ENCODE data around the gene MCOLN2.
"Not testable (repeated sequence)": the region's sequence is repeated elsewhere in the genome, so short reads cannot be mapped to it uniquely, and the experiment has no call there.

Gene MCOLN2

GRCh38 chr1:84996846-84997666 lies at the start of gene MCOLN2:
Gene MCOLN2, minus strand, starts transcription at chr1:84997113. Its CDS starts 241 bp downstream, at chr1:84996872.
- DNase-seq, result peak; percentile 18

DNA sequence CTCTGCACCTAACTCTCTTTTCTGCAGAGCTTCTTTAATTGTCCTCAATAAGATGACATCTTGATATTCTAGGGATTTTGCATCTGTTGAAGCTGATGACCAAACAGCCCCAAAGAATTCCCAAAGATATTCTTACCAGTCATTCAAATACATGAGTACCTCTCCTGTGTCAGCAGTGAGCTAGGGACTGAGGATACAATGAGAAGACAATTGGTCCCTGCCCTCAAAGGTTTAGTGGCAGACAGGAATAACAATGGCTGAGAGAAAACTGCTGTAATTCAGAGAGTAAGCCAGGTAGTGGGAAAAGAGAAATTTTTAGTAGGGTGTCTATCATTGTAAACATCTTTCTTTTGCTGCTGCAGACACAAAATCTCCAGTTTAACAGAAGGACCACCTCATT lies 45.5 kb upstream of the MCOLN2 start:
- DNase-seq, result no peak

- DNase-seq, result no peak
Measured at GRCh38 chr1:85041793-85042192, 44.9 kb upstream of the MCOLN2 start.

DNA sequence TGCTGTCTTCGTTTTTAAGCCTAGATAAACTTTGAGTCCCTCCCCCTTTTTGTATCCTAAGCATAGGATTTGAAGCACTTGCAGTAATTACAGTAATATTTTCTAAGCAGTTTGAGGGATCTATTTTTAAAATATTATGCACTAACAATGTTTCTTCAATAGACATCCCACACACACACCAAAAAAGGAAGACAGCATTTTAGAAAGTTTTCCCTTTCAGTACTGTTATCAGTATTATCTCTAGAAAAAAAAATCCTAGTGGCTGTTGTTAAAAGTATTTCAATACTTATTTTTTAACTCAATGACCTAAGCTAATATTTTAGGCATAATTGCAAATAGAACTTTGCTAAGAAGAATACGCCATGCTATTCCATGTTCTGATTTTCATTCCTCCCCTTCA lies 36.3 kb upstream of the MCOLN2 start:
- DNase-seq, result no peak

DNA sequence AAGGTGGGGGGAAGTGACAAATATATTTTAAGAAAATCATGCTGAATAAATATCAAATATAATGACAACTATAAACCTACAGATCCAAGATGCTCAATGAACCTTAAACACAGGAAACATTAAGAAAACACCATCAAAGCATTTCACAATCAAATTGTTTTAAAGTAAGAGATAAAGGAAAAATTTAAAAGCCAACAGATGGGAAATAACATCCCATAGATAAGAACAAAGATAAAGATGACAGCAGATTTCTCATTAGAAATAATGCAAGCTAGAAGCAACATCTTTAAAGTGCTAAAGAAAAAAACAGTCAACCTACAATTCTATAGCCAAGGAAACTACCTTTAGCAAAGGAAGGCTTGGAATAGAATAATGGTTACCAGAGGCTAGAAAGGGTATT lies 33.6 kb upstream of the MCOLN2 start:
- DNase-seq, result no peak

- no peak for DNase-seq
Measured at GRCh38 chr1:85028151-85028550, 31.2 kb upstream of the MCOLN2 start.

- DNase-seq, result no peak
Measured at GRCh38 chr1:85027242-85027983, 30.5 kb upstream of the MCOLN2 start.

DNA sequence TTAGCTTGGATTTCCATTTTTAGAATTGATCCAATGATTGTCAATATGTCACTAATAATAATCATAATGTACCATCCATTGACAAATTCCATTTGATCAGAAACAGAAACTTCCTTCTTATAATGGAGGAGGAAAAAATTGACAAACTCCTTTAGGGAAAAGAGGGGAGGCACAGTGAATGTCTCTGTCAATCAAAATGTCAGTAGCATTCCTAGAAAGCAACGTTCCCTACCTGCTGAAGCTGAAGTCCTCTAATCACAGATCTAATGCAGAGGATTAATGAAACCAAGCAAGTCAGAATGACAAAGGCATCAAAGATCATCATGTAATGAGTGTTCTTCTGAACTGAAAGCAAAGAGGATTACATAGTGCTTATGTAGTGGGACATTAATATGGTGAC lies 29.0 kb upstream of the MCOLN2 start:
- no peak for DNase-seq

DNA sequence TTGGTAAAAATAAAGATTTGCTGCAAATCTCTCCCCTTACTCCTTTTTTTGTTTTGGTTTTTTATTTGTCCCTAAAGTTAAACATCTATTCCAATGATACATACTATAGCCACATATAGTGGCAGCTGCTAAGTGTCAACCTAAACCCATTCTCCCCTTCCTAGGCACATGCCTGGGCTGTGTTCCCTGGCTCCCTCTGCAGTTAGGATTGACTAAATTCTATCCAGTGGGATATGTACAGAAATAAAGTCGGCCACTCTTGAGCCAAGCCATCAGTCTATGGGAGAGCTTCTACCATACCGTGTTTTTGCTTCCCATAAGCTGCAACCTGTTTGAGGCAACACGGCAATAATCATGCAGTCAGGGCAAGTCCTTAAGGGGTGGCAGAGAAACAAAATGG lies 27.8 kb upstream of the MCOLN2 start:
- DNase-seq, result no peak

- DNase-seq, result no peak
Measured at GRCh38 chr1:85022700-85023099, 25.8 kb upstream of the MCOLN2 start.

DNA sequence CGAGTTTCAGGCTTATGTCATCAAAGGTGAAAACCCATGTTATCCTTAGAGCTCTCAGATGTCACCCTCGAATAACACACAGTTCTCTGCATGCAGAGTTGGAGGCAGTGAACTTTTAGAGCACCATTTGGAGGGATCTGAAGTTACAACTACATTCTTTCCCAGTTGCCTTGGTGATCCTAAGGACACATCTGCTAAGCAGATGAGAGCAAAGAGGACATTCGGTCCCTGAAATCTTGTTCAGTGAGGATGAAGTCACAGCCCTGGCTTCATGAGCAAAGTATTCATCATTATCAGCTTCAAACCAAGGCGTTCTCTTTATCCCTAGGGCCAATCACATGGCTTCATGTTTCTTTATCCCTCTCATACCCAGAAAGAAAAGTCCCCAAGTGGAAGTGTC lies 23.1 kb upstream of the MCOLN2 start:
- DNase-seq, result no peak

DNA sequence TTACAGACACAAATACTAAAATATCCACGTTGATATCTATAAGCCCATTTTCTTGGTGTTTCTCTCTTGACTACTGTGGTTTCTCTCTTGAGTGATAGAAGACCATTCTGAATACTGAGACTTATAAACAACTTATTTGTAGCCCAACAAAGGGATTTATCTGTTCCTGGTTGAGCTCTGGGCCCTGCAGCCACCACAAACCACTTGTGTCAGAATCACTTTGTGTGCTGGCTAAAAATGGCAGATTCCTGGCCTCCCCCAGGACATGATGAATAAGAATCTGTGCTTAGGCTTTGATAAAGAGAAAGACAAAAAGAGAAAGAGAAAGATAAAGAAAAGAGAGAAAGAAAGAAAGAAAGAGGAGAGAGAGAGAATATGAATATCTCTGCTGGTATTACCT lies 18.9 kb upstream of the MCOLN2 start:
- no peak for DNase-seq

GRCh38 chr1:85005641-85006040 lies 8.7 kb upstream of the MCOLN2 start:
- DNase-seq, result not testable (repeated sequence)

DNA sequence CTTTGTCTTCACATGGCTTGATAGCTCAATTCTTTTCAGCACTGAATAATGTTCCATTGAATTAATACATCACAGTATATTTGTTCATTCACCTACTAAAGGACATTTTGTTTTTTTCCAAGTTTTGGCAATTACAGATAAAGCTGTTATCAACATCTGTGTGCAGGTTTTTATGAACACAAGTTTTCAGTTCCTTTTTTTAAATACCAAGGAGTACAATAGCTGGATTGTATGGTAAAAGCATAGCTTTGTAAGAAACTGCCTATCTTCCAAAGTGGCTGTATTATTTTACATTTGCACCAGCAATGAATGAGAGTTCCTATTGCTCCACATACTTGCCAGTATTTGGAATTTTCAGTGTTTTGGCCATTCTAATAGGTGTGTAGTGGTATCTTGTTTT lies 4.8 kb upstream of the MCOLN2 start:
- DNase-seq, result no peak

GRCh38 chr1:84998642-84999280 lies 1.8 kb upstream of the MCOLN2 start:
- no peak for DNase-seq

DNA sequence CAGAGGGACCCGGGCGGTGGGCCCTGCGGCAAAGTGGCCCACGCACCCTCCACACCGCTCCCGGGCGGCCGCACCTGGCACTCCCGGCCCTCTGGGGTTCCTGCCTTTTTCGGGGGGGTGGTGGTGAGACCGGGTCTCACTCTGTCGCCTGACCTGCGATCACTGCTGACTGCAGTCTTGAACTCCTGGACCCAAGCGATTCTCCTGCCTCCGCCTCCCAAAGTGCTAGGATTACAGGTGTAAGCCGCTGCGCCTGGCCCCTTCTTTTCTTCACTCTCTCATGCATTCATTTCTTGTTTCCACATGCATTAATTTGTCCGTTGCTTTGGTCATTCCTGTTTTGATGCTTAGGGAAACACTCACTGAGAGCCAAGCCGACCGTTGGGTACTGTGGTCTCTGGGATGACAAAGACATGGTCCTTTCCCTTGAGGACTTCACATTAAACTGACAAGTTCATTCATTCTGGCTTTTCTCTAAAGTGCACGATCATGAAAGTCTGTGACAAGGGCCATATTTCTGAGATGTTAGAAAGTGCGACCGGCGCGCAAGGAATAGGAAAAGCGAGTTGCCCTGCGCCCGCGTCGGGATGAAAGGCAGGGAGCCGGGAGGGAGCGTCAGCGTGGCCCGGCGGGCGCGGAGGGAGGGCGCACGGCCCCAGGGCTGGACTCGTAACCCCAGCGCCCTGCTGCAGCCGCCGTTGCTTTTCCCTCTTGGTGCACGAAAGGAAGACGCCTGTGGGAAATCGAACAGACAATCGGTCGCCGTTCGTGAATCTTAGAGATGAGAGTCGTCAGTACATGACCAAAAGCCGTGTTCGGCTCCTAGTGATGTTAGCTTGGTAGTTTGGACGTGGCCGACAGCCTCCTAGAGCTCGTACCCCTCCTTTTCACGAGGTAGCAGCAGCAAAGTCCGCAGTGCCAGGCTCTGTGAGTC lies 1.0 kb upstream of the MCOLN2 start:
- DNase-seq, result peak; percentile 1

DNA sequence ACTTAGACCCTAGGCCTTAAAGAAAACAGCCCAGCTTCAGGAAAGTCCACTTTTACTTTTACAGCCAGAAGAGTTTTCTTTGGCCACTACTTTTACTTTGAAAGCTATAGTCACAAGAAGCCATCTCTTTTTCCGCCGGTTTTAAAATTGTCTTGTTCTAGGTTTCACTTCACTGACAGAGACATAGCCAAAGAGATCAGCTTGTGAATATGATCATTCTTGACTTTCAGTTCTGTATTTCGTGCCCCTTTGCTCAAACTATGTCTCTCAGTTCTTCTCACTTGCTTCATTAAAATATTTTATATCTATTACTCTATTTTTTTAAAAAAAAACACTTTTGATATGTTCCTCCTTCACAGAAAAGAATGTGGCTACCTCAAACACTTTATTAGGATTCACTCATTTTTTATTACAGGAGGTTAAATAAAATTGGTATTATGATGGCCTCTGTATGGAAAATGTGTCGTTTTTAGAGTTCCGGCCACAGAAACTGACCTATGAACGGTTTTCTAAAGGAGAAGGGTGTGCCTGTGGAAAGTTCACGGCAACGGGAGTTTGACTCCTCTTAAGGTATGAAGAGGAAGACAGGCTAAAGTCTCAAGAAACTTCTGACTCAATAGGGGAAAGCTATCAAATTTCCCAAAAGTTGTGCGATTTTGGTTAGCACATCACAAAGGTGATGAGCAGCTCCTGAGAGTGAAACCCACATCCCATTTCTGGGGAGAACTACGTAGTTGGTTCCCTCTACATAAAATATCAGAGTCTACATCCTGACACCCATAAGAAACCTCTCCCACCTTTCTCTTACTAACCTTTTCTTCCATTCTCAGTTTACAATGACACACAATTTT lies 1.2 kb downstream of the MCOLN2 start:
- DNase-seq, result no peak

DNA sequence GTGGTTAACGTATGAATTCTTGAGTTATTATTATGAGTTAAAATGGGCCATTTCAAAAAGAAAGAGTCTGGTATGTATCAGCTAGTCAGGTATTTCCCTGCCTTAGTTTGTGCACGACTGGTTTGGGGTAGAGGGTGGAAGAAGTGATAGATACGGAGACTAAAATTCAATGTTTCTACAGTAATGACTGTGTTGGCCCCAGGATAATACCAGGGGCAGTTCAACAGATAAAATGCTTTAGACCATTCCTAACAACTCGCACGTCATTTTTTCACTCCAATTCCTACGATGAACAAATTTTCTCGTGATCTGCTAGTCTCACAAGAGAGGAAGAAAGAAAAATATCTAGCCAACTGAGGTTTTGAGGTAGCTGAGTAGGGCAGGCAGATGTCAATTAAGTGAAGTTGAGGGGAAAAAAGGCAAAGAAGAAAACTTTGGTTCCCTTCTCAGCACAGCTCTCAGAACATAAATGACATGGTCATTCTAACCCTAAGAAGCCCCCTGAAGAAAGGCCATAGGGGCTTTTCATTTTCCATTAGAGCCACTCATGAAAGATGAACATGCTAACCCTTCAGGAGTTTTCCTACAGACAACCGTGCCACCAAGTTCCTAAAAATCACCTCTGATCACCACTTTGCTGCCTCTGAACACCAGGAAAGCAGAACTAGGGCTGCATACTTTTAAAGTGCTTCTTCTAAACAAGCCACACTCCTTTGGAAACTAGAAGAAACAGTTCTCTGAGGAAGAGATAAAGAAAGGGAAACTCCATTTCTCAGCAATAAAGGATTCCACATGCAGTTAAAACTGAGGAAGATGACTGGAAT lies 5.6 kb downstream of the MCOLN2 start:
- DNase-seq, result no peak

DNA sequence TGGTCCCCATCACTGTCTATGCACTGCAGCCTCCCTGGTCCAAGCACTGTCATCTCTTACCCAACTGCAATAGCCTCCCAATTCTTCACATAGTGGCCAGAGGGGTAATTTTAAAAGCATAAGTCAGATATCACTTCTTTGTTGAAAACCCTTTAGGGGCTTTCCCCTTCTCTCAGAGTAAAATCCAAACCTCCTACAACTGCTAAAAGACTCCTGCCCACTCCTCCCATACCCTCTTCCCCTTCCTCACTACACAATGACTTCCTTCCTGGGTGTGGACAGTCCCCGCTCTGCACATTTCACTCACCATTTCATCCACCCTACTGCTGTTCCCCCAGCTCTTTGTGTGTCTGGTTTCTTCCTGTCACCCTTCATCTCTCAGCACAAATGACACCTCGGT lies 8.3 kb downstream of the MCOLN2 start:
- DNase-seq, result no peak

DNA sequence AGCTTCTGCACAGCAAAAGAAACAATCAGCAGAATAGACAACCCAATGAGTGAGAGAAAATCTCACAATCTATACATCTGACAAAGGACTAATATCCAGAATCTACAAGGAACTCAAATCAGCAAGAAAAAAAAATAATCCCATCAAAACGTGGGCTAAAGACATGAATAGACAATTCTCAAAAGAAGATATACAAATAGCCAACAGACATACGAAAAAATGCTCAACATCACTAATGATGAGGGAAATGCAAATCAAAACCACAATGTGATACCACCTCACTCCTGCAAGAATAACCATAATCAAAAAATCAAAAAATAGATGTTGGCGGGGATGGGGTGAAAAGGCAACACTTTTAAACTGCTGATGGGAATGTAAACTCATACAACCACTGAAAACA lies 10.4 kb downstream of the MCOLN2 start:
- not testable (repeated sequence) for DNase-seq

GRCh38 chr1:84985365-84985764 lies 11.5 kb downstream of the MCOLN2 start:
- no peak for DNase-seq
